GM12801 (cell line): ENCODE results near the gene CCL27.

Experiments
- CTCF ChIP-seq: IDR thresholded peaks from one replicate; pipeline ENCODE4 v1.5.1; 2011; ENCODE audit warnings: control low read depth; ENCODE audit not compliant: insufficient read length; ENCODE audit errors: extremely low read depth

CCL27 gene

DNA sequence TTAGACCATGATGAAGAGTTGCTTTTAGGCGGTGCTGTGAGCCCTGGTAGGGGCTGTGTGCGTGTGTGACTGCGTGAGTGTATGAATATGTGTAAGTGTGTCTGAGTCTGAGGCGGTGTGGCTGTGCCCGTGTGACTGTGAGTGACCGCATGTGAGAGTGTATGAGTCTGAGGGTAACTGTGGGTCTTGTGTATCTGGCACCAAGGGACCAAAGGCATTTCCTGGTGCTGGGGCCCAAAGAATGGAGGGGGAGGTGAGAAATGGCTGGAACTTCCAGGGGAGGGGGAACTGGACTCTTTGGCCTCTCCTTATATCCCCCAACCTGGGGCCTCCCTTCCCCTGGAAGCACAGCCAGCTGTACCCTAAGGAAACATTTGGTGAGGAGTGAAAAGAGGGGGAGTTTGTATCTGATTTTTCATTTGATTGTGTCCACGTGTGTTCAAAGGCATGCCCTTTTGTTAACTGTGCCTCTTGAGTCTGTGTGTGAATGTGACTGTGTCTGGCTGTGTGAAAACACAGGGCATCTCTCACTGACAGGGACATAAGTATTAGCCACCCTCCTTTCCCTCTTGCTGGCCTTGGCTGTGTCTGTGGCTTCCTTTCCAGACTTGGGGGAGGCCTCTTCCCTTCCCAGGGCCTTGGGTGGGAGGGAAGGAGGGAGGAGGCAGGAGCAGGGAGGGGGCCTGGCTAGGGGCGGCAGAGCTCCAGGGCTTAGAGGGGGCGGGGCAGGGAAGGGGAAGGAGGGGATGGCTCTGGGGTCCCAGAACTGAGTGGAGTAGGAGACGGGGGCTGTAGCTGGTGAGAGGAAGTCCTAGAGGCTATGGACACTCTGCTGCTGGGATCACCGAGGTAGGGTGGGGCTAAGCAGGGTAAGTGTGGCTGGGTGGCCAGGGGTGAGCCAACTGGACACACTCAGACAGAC, 9.0 kb downstream of the CCL27 start:
- no peak for TF ChIP-seq CTCF

DNA sequence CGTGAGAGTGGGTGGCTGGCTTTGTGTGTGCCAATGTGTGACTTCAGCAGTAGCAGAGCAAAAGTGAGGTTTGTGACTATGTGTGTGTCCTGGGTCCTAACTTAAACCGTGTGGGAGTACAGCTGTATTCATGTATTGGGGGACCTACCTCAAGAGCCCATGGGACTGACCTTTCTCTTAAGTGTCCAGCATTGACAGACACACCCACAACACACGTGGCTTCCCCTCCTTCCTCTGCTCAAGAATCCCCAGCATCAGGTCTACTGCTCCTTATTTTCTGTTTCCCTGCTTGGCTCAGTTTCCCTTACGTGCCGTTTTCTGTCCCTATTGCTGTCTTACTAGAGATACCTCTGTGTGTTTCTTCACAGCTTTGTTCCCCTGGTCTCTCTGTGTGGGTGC, 9.9 kb downstream of the CCL27 start:
- TF ChIP-seq CTCF = no peak

GRCh38 chr9:34651876-34652601, 10.4 kb downstream of the CCL27 start, which contains the start of gene IL11RA:
Gene IL11RA (plus strand): TSS chr9:34652185. CDS start chr9:34655218, 3,033 bp downstream.
- no peak for TF ChIP-seq CTCF

GRCh38 chr9:34651321-34651720, 11.1 kb downstream of the CCL27 start:
- TF ChIP-seq CTCF = no peak

DNA sequence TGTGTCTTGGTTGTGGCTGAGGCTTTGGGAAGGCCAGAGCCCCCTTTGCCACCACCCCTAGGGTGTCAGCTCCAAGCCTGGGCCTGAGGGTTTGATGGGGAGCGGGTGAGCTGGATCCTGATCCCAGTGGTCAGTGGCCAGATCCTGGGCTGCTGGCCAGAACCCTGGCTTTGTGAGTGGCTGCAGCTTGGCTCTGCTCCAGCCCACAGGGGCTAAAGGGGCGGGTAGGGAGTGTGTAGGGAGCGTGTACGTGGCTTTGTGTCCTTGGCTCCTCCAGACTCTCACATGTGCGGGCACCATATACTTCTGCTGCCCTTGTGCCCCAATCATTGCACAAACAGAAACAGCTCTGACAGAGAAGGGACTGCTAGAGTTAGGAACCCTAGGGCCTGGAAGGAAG, 11.6 kb downstream of the CCL27 start:
- no peak for TF ChIP-seq CTCF

DNA sequence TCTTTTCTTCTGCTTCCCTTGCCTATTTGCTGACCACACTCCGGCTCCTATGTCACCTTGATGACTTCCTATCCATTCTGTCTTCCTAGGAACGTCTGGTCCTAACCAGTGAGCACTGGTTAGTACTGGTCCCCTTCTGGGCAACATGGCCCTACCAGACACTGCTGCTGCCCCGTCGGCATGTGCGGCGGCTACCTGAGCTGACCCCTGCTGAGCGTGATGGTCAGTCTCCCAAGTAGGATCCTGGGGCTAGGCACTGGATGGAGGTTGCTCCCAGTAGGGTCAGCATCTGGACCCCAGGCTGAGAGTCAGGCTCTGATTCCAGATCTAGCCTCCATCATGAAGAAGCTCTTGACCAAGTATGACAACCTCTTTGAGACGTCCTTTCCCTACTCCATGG, 13.8 kb downstream of the CCL27 start:
- TF ChIP-seq CTCF = no peak

DNA sequence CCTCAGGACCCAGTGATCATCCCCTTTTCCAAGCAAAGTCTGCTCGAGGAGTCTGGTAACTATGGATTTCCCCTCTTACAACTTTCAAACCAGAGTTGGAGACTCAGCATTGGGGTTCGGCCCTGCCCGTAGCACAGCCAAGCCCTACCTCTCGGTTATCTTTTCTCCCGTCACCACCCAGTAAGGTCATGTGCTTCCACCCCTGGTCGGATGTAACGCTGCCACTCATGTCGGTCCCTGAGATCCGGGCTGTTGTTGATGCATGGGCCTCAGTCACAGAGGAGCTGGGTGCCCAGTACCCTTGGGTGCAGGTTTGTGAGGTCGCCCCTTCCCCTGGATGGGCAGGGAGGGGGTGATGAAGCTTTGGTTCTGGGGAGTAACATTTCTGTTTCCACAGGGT, 14.8 kb downstream of the CCL27 start:
- TF ChIP-seq CTCF = no peak
